ENCODE measurements around the gene KRTAP5-1. TPM values are rescaled to one million over a fixed set of nuclear protein-coding genes. Genes with fewer than 3 reads are reported as not detected.

KRTAP5-1 gene
- total RNA-seq, 4 donors from 2014 or later, result not detected

- TF ChIP-seq CTCF (IDR thresholded peaks at IDR 0.05; ENCODE audit: low read depth), result no peak
Observed at GRCh38 chr11:1565904-1566247, 19.2 kb downstream of the KRTAP5-1 start.

- no peak for TF ChIP-seq CTCF (IDR thresholded peaks at IDR 0.05; ENCODE audit: low read depth)
Observed at GRCh38 chr11:1565173-1565903, 19.7 kb downstream of the KRTAP5-1 start.

- no peak for TF ChIP-seq CTCF (IDR thresholded peaks at IDR 0.05; ENCODE audit: low read depth)
Observed at GRCh38 chr11:1564535-1565172, 20.4 kb downstream of the KRTAP5-1 start.

- TF ChIP-seq CTCF (IDR thresholded peaks at IDR 0.05; ENCODE audit: low read depth), result no peak
Observed at GRCh38 chr11:1563697-1564534, 21.2 kb downstream of the KRTAP5-1 start.

- no peak for TF ChIP-seq CTCF (IDR thresholded peaks at IDR 0.05; ENCODE audit: low read depth)
Observed at GRCh38 chr11:1563149-1563638, 21.9 kb downstream of the KRTAP5-1 start.

- no peak for TF ChIP-seq CTCF (IDR thresholded peaks at IDR 0.05; ENCODE audit: low read depth)
Observed at GRCh38 chr11:1562469-1563148, 22.5 kb downstream of the KRTAP5-1 start.

Data from subcutaneous adipose tissue (tissue), 4 donors.